OCI-LY7 (cell line): ENCODE data around the gene PTPRB. TPM values are rescaled to one million over a fixed set of nuclear protein-coding genes. Genes with fewer than 3 reads are reported as not detected.

Experiments
- BruUV-seq: library from RNA; stranded (reverse); fragments of 400-500 nt; replicated peaks from 2 replicates; lab custom pipeline; 2021; lab: Mats Ljungman, UMichigan
- CTCF ChIA-PET: fragments of 300-600 bp; sonication (Branson Sonifier 250); formaldehyde crosslinking; loops from one replicate; lab custom pipeline; 2022; ENCODE audit warnings: antibody characterized with exemption; ENCODE audit not compliant: unreplicated experiment; lab: Charles Lee
- POLR2A ChIA-PET: fragments of 300-600 bp; sonication (Branson Sonifier 250); formaldehyde crosslinking; loops from one replicate; lab custom pipeline; 2022; ENCODE audit warnings: antibody characterized with exemption; lab: Charles Lee
- DNase-seq: peaks from one replicate; pipeline ENCODE4 v3.0.0-alpha.2; 2015; ENCODE audit warnings: low spot score
- H2AFZ ChIP-seq: fragments of 200-600 bp; sonication (generic), shearing (Covaris generic); 2 replicates; pipeline ENCODE4 v1.6.1; 2014; ENCODE audit warnings: mild to moderate bottlenecking, antibody characterized with exemption, low read length, moderate library complexity
- H3K27ac ChIP-seq: fragments of 200-600 bp; sonication (generic); 2 replicates; pipeline ENCODE4 v1.5.1; 2014; ENCODE audit warnings: mixed run types, low read depth, mild to moderate bottlenecking, moderate library complexity, low read length, inconsistent platforms; ENCODE audit not compliant: poor library complexity, severe bottlenecking
- H3K36me3 ChIP-seq: fragments of 200-600 bp; sonication (generic); 2 replicates; pipeline ENCODE4 v1.6.1; 2014; ENCODE audit warnings: mild to moderate bottlenecking, antibody characterized with exemption, low read length, moderate library complexity, mixed read lengths; ENCODE audit not compliant: insufficient read depth
- H3K4me1 ChIP-seq: fragments of 200-600 bp; sonication (generic); 2 replicates; pipeline ENCODE4 v1.5.1; 2014; ENCODE audit warnings: mild to moderate bottlenecking, low read length; ENCODE audit not compliant: insufficient read depth, poor library complexity, severe bottlenecking
- H3K4me2 ChIP-seq: fragments of 200-600 bp; sonication (generic); 2 replicates; pipeline ENCODE4 v1.6.1; 2014; ENCODE audit warnings: mild to moderate bottlenecking, low read length
- H3K4me3 ChIP-seq: fragments of 200-600 bp; sonication (generic); 2 replicates; pipeline ENCODE4 v1.5.1; 2014; ENCODE audit warnings: mild to moderate bottlenecking, low read depth, low read length; ENCODE audit not compliant: poor library complexity, severe bottlenecking
- H3K79me2 ChIP-seq: fragments of 200-600 bp; sonication (generic); 2 replicates; pipeline ENCODE4 v1.6.1; 2016; ENCODE audit warnings: low read depth, mild to moderate bottlenecking, low read length, moderate library complexity, mixed read lengths; ENCODE audit not compliant: insufficient read depth
- H3K9me2 ChIP-seq: fragments of 200-600 bp; sonication (generic); 2 replicates; pipeline ENCODE4 v1.6.1; 2016; ENCODE audit warnings: mild to moderate bottlenecking, low read length, mixed read lengths; ENCODE audit not compliant: insufficient read depth
- H3K9me3 ChIP-seq: fragments of 200-600 bp; sonication (generic); 2 replicates; pipeline ENCODE4 v1.6.1; 2014; ENCODE audit warnings: mild to moderate bottlenecking, mixed run types, low read length, mixed read lengths
- H4K20me1 ChIP-seq: fragments of 200-600 bp; sonication (generic); 2 replicates; pipeline ENCODE4 v1.6.1; 2014; ENCODE audit warnings: mild to moderate bottlenecking, antibody characterized with exemption, low read length, moderate library complexity, mixed read lengths; ENCODE audit not compliant: insufficient read depth
- EZH2phosphoT487 ChIP-seq: fragments of 200-600 bp; sonication (generic); IDR thresholded peaks from 2 replicates; pipeline ENCODE4 v1.6.1; 2018; ENCODE audit warnings: low read depth, borderline replicate concordance, mild to moderate bottlenecking, mixed run types, antibody characterized with exemption, low read length, moderate library complexity, mixed read lengths
- intact Hi-C: fragments of 100-400 bp; cut with micrococcal nuclease; formaldehyde crosslinking; loops from one replicate; pipeline ENCODE4 v1.10.0; 2022; ENCODE audit not compliant: unreplicated experiment
- total RNA-seq, 2 experiments: library from RNA; depleted of rRNA in 1 of 2; stranded (reverse); fragments of >200 nt in 1 of 2; shearing (Covaris generic) in 1 of 2; gene quantifications; 2 replicates each; pipeline ENCODE4 v1.2.3, GENCODE V29; 2014 to 2022
- TF ChIP-seq, protein P1 (sequence below): fragments of 200-600 bp; sonication (generic); conservative IDR thresholded peaks from 2 replicates; pipeline ENCODE4 v1.5.1; 2014; ENCODE audit warnings: mild to moderate bottlenecking, antibody characterized with exemption, low read length, moderate library complexity, mixed read lengths

PTPRB gene
- total RNA-seq, 2 experiments from 2014 or later, result not detected

DNA sequence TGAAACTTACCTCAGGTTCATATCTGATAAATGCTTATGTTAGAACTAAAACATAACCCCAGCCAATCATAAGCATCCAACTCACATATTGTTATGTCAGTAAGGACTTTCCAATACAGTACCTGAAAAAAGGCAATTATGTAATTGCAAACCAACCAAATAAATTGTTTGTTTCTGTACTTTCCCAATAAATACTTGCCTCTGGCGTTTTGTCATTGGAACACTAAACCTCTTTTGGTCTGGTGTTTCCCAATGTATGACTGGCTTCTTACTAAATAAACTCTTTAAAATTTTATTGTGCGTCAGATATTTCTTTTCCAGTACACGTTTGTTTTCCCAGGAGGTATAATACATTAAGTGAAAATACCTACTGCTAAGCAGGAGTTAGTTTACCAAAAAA lies 6.7 kb upstream of the PTPRB start:
- no peak overlapping the region for H3K4me2 ChIP-seq
- no peaks in the 10 kb centered on the region for H3K9me2 ChIP-seq
- BruUV-seq, result no TSS peak
- no peak overlapping the region for H3K27ac ChIP-seq
- ChIA-PET CTCF (no interaction called here), POLR2A (interaction anchor here (1.3 kb wide), 1 partner anchor 15 kb away, joined by 3 read pairs; no protein-coding TSS in a partner anchor)
- H3K9me3 ChIP-seq, result no peaks in the 10 kb centered on the region
- H3K4me3 ChIP-seq, result no peak overlapping the region
- intact Hi-C loops, result no loop called here
- no peaks in the 10 kb centered on the region for H4K20me1 ChIP-seq
- H2AFZ ChIP-seq, result no peak overlapping the region
- TF ChIP-seq, protein P1, sequence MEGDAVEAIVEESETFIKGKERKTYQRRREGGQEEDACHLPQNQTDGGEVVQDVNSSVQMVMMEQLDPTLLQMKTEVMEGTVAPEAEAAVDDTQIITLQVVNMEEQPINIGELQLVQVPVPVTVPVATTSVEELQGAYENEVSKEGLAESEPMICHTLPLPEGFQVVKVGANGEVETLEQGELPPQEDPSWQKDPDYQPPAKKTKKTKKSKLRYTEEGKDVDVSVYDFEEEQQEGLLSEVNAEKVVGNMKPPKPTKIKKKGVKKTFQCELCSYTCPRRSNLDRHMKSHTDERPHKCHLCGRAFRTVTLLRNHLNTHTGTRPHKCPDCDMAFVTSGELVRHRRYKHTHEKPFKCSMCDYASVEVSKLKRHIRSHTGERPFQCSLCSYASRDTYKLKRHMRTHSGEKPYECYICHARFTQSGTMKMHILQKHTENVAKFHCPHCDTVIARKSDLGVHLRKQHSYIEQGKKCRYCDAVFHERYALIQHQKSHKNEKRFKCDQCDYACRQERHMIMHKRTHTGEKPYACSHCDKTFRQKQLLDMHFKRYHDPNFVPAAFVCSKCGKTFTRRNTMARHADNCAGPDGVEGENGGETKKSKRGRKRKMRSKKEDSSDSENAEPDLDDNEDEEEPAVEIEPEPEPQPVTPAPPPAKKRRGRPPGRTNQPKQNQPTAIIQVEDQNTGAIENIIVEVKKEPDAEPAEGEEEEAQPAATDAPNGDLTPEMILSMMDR, result no peak
- TF ChIP-seq EZH2phosphoT487, result no peak
- no peaks in the 10 kb centered on the region for H3K79me2 ChIP-seq
- H3K36me3 ChIP-seq, result no peaks in the 10 kb centered on the region
- DNase-seq, result no peak
- no peaks in the 10 kb centered on the region for H3K4me1 ChIP-seq

- BruUV-seq, result no TSS peak
- DNase-seq, result no peak
- Histone ChIP-seq H3K4me1 (no peaks in the 10 kb centered on the region), H3K27ac (no peak overlapping the region), H3K9me3 (no peaks in the 10 kb centered on the region), H3K4me3 (no peak overlapping the region), H3K4me2 (no peak overlapping the region), H4K20me1 (no peaks in the 10 kb centered on the region), H2AFZ (no peak overlapping the region), H3K36me3 (no peaks in the 10 kb centered on the region), H3K9me2 (no peaks in the 10 kb centered on the region), H3K79me2 (no peaks in the 10 kb centered on the region)
- CTCF ChIA-PET, result no interaction called here
- POLR2A ChIA-PET, result interaction anchor here (1.4 kb wide), 1 partner anchor 10 kb away, joined by 4 read pairs; no protein-coding TSS in a partner anchor
- TF ChIP-seq EZH2phosphoT487, result no peak
- TF ChIP-seq, protein P1, result no peak
- intact Hi-C loops, result no loop called here
Observed at GRCh38 chr12:70641691-70642090, 4.5 kb upstream of the PTPRB start.

DNA sequence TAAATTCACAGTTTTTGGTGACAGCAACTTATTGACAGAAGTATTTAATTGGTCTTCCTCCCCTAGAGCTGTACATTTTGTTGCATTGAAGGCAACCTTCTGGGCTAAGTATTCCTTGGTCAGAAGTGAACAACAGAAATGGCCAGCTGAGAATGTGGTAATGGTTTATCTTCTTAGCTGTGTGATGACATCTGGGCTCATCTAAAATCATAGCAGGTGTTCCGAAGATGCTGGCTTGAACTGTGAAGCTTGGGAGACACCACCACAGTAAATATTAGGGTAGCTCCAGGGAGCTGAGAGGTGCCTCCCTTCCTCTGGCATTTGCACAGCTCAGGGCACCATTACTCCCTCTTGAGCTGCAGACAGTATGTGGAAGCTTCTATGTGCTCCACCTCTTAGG lies 3.7 kb upstream of the PTPRB start:
- POLR2A ChIA-PET, result interaction anchor here (1.4 kb wide), 1 partner anchor 10 kb away, joined by 4 read pairs; no protein-coding TSS in a partner anchor
- Histone ChIP-seq H3K36me3 (no peaks in the 10 kb centered on the region), H3K79me2 (no peaks in the 10 kb centered on the region), H2AFZ (no peak overlapping the region), H3K4me2 (no peak overlapping the region), H3K4me1 (no peaks in the 10 kb centered on the region), H3K9me2 (no peaks in the 10 kb centered on the region), H3K9me3 (no peaks in the 10 kb centered on the region), H3K27ac (no peak overlapping the region), H4K20me1 (no peaks in the 10 kb centered on the region), H3K4me3 (no peak overlapping the region)
- CTCF ChIA-PET, result no interaction called here
- BruUV-seq, result no TSS peak
- no peak for TF ChIP-seq EZH2phosphoT487
- TF ChIP-seq, protein P1, result no peak
- no peak for DNase-seq
- intact Hi-C loops, result no loop called here
